Stimulated activated effector memory CD8-positive, alpha-beta T cell treated with anti-CD3 and anti-CD28 coated beads, Interleukin-12 subunit alpha, Interleukin-12 subunit beta, amount 100 ng/mL, for 72 hours (primary cell): ENCODE results near the gene ENPP3.

Experiments used
- ATAC-seq: fragments of 150-1000 bp; cut with Tn5 transposase; 2 replicates; pipeline ENCODE4 v1.10.0; 2021
- DNase-seq, 2 donors: peaks; one replicate each; pipeline ENCODE4 v3.0.0; 2021 to 2022; ENCODE audit warnings: low spot score in 2 of 2
- H3K27ac Mint-ChIP-seq: one replicate; pipeline ENCODE4 v1.8.0; 2022; ENCODE audit warnings: mild to moderate bottlenecking, mixed read lengths
- H3K36me3 Mint-ChIP-seq: one replicate; pipeline ENCODE4 v1.8.0; 2022; ENCODE audit warnings: mild to moderate bottlenecking, mixed read lengths
- H3K4me1 Mint-ChIP-seq: one replicate; pipeline ENCODE4 v1.8.0; 2022; ENCODE audit warnings: mixed read lengths
- H3K4me3 Mint-ChIP-seq: one replicate; pipeline ENCODE4 v1.8.0; 2022; ENCODE audit warnings: mild to moderate bottlenecking, mixed read lengths
- H3K9me3 Mint-ChIP-seq: one replicate; pipeline ENCODE4 v1.8.0; 2022; ENCODE audit warnings: mixed read lengths

Gene ENPP3

DNA sequence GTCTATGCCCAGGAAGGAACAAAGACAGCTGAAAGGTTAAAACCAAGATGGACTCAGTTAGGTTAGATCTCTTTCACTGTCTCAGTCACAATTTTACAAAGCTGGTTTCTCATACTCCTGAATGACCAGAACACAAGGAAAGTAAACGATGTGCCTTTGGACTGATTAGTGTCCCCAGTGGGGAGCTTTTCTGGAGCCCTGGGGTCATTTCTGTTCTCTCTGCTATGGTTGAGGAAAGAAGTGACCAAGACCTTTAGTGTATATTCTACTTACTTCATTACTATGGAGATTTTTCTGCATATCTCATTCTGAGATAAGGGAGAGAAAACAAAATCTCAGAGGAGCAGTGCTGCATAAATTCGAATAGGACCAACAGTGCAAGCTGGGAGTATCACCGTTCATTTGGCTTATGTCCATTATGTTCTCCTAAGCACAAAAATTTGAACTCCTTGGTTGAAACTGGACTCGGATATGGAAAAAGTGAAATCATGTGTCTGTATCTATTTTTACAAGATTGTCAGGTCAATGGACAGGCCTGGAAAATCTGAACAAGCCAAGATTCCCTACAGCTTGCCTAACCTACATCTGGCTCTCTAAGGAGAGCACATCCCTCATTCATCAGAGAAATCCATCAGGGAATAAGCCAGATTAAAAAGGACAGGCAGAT lies 136.3 kb downstream of the ENPP3 start:
- Mint-ChIP-seq H3K4me1 (no peaks in the 10 kb centered on the region), H3K9me3 (no peaks in the 10 kb centered on the region), H3K27ac (no peak overlapping the region), H3K36me3 (no peaks in the 10 kb centered on the region), H3K4me3 (no peak overlapping the region)
- ATAC-seq (no peak), DNase-seq (no peak)

GRCh38 chr6:131775886-131776285 lies 138.8 kb downstream of the ENPP3 start:
- no peak overlapping the region for H3K27ac Mint-ChIP-seq
- no peaks in the 10 kb centered on the region for H3K36me3 Mint-ChIP-seq
- ATAC-seq (no peak), DNase-seq (no peak)
- H3K4me1 Mint-ChIP-seq: no peaks in the 10 kb centered on the region
- no peaks in the 10 kb centered on the region for H3K9me3 Mint-ChIP-seq
- H3K4me3 Mint-ChIP-seq: no peak overlapping the region

DNA sequence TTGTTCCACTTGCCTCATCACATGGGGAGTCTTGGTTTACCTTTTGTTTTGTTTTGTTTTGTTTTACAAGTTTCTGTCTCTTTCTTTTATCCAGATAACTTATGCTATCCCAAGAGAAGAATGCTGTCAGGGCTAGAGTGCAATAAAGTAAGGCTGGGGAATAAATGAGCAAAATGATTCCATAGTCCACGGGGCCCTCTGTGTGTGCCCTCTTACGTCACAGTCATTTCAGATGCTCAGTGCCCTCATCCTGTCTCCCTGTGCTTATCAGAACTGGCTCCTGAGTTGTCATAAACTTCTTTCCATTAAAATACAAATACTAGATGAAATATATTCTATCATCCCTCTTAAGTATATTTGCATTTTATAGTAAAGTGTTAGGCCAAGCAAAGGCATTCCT lies 139.9 kb downstream of the ENPP3 start:
- no peaks in the 10 kb centered on the region for H3K4me1 Mint-ChIP-seq
- DNase-seq: no peak

DNA sequence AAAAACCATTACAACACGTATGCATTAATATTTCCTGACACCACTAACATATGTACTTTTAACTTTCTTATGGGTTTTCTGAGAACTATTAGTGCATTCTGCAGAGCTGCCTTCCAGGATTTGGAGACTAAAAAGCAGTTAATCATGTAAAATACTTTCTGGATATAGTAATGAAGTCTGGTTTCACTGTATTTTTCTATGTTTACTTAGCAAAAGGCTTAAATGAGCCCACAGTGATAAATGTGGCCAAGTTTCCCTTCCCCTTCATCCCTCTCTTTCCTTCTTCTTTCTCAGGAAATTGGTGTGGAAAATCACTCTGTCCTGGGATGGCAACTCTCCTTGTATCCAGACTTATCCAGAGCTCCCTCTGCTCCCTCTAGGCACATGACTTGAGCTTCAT lies 141.1 kb downstream of the ENPP3 start:
- no peaks in the 10 kb centered on the region for H3K36me3 Mint-ChIP-seq
- ATAC-seq: no peak
- no peak overlapping the region for H3K4me3 Mint-ChIP-seq
- H3K4me1 Mint-ChIP-seq: no peaks in the 10 kb centered on the region
- H3K27ac Mint-ChIP-seq: no peak overlapping the region
- DNase-seq: no peak
- no peaks in the 10 kb centered on the region for H3K9me3 Mint-ChIP-seq

More for the DNA sequence above, 139.9 kb downstream of the ENPP3 start:
- no peaks in the 10 kb centered on the region for H3K9me3 Mint-ChIP-seq
- no peak for ATAC-seq
- no peak overlapping the region for H3K27ac Mint-ChIP-seq
- no peaks in the 10 kb centered on the region for H3K36me3 Mint-ChIP-seq
- H3K4me3 Mint-ChIP-seq: no peak overlapping the region

- no peaks in the 10 kb centered on the region for H3K36me3 Mint-ChIP-seq
- ATAC-seq (no peak), DNase-seq (no peak)
- H3K9me3 Mint-ChIP-seq: no peaks in the 10 kb centered on the region
- no peaks in the 10 kb centered on the region for H3K4me1 Mint-ChIP-seq
- no peak overlapping the region for H3K4me3 Mint-ChIP-seq
- H3K27ac Mint-ChIP-seq: no peak overlapping the region
Observed at GRCh38 chr6:131779304-131779703, 142.2 kb downstream of the ENPP3 start.

- no peak for ATAC-seq
- H3K36me3 Mint-ChIP-seq: no peaks in the 10 kb centered on the region
- DNase-seq: no peak
- H3K4me1 Mint-ChIP-seq: no peaks in the 10 kb centered on the region
- no peak overlapping the region for H3K4me3 Mint-ChIP-seq
- H3K27ac Mint-ChIP-seq: no peak overlapping the region
- no peaks in the 10 kb centered on the region for H3K9me3 Mint-ChIP-seq
Observed at GRCh38 chr6:131780600-131780999, 143.5 kb downstream of the ENPP3 start.

DNA sequence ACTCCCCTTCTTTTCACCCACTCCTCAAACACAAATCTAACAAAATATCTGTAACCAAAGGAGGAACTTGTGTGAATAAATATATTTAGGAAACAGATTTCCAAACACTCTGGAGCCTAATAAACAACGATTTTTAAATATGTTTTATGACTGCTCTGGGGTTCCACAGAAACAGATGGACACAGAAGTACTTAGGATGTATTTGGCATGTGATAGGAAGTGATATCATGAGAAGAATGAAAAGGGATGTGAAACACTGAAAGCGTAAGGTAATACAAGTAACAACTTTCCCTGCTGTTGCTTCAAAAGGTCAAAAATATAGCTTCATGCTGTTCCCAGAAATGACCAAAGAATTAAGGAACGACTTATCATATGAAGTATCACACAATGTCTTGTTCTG lies 144.6 kb downstream of the ENPP3 start:
- ATAC-seq: no peak
- H3K27ac Mint-ChIP-seq: no peak overlapping the region

DNA sequence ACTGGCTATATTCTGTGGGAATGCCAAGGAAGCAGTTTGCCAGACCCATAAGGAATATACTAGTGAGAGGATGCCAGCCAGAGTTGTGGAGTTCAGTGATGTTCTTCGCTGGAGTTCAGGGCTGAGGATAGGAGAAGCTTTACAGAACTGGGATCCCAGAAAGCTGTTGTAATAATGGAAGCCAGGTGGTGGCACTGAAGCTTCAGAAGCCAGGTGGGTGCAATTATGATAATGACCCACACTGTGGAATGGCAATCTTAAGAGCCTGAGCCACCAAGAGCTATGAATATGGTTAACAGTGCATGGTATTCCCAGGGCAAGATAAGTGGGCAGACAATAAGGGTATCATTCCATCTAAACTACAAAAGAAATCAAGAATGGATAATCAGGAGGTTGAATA lies 145.7 kb downstream of the ENPP3 start:
- Mint-ChIP-seq H3K27ac (no peak overlapping the region), H3K9me3 (no peaks in the 10 kb centered on the region), H3K4me3 (no peak overlapping the region), H3K4me1 (no peaks in the 10 kb centered on the region), H3K36me3 (no peaks in the 10 kb centered on the region)
- ATAC-seq: no peak
- no peak for DNase-seq

More for the DNA sequence above, 144.6 kb downstream of the ENPP3 start:
- DNase-seq: no peak
- H3K4me1 Mint-ChIP-seq: no peaks in the 10 kb centered on the region
- H3K4me3 Mint-ChIP-seq: no peak overlapping the region
- no peaks in the 10 kb centered on the region for H3K36me3 Mint-ChIP-seq
- H3K9me3 Mint-ChIP-seq: no peaks in the 10 kb centered on the region

- Mint-ChIP-seq H3K27ac (no peak overlapping the region), H3K9me3 (no peaks in the 10 kb centered on the region), H3K4me3 (no peak overlapping the region), H3K36me3 (no peaks in the 10 kb centered on the region), H3K4me1 (peaks cover 9% of the 10 kb centered on the region)
- DNase-seq: no peak
- ATAC-seq: no peak
Observed at GRCh38 chr6:131784561-131784960, 147.5 kb downstream of the ENPP3 start.

DNA sequence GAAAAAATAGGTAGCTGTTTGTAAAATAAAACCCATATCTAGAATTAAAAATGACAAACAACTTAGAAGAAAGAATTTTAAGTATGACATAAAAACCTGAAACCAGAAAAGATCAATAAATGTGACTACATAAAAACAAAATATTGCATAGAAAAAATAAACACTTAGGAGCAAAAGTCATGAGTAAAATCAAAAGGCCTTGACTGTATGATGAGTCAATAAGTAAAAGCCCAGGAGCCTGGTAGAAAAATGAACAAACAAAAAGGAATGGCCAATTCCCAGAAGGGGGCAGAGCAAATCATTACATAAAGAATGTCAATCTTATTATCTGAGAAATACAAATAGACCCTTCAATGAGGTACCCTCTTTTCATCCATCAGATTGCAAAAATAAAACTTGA lies 150.0 kb downstream of the ENPP3 start:
- Mint-ChIP-seq H3K4me3 (no peak overlapping the region), H3K36me3 (no peaks in the 10 kb centered on the region), H3K4me1 (peaks cover 18% of the 10 kb centered on the region), H3K9me3 (no peaks in the 10 kb centered on the region), H3K27ac (no peak overlapping the region)
- DNase-seq (no peak), ATAC-seq (no peak)

- DNase-seq (no peak), ATAC-seq (no peak)
- no peak overlapping the region for H3K4me3 Mint-ChIP-seq
- H3K9me3 Mint-ChIP-seq: no peaks in the 10 kb centered on the region
- H3K4me1 Mint-ChIP-seq: peaks cover 21% of the 10 kb centered on the region
- H3K27ac Mint-ChIP-seq: no peak overlapping the region
- no peaks in the 10 kb centered on the region for H3K36me3 Mint-ChIP-seq
Observed at GRCh38 chr6:131787766-131788712, 150.9 kb downstream of the ENPP3 start.

DNA sequence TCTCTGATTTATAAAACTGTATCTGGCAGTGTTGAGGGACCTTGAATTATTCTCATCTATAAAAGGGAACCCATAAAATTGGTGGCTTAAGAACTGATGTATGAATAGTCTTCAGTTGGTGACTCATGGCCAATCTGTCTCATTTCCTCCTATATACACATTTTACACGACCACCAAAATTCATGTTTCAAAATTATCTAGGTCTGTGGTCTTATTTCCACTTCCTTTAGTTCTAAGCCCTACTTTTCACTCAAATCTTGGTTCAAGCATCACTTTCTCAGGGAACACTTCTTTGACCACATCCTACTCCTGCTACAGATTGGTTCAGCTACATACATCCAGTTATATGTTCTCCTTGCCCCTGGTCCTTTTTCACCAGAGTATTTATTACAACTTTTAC lies 152.1 kb downstream of the ENPP3 start:
- H3K4me3 Mint-ChIP-seq: no peak overlapping the region
- no peak overlapping the region for H3K27ac Mint-ChIP-seq
- no peaks in the 10 kb centered on the region for H3K36me3 Mint-ChIP-seq
- no peaks in the 10 kb centered on the region for H3K9me3 Mint-ChIP-seq
- peaks cover 21% of the 10 kb centered on the region for H3K4me1 Mint-ChIP-seq
- ATAC-seq (peak; percentile 90), DNase-seq (no peak)

DNA sequence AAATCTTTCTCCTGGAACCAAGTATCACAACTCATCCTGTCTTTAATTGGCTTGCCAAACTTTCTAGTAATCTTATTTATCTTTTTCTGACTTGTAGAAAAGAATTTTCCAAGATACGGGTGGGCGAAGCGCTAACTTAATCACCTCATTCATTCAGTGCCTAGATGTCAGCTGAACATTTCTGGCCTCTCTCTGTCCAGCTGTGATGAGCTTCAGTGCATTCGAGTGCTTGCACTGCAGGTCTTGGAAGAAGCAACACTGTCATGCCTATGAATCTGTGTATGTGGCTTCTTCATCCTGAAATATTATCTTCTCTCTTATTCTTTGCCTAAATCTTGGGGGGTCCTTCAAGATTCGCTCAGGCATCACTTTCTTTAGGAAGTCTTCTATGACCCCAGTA lies 154.4 kb downstream of the ENPP3 start:
- no peak for ATAC-seq
- no peak overlapping the region for H3K4me3 Mint-ChIP-seq
- no peak for DNase-seq
- peaks cover 21% of the 10 kb centered on the region for H3K4me1 Mint-ChIP-seq
- H3K36me3 Mint-ChIP-seq: no peaks in the 10 kb centered on the region
- H3K27ac Mint-ChIP-seq: no peak overlapping the region
- H3K9me3 Mint-ChIP-seq: no peaks in the 10 kb centered on the region

- H3K4me1 Mint-ChIP-seq: peaks cover 21% of the 10 kb centered on the region
- no peaks in the 10 kb centered on the region for H3K36me3 Mint-ChIP-seq
- H3K4me3 Mint-ChIP-seq: peak overlapping the region; percentile 13
- no peak overlapping the region for H3K27ac Mint-ChIP-seq
- DNase-seq (no peak), ATAC-seq (peak; percentile 66)
- H3K9me3 Mint-ChIP-seq: no peaks in the 10 kb centered on the region
Observed at GRCh38 chr6:131792091-131792496, 155.0 kb downstream of the ENPP3 start.

DNA sequence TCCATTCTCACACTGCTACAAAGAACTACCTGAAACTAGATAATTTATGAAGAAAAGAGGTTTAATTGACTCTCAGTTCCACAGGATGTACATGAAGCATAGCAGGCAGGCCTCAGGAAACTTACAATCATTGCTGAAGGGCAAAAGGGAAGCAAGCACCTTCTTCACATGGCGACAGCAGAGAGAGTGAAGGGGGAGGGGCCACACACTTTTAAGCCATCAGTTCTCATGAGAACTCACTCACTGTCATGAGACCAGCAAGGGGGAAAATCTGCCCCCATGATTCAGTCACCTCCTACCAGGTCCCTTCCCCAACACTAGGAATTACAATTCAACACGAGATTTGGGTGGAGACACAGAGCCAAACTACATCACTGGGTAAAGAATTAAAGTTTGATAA lies 158.3 kb downstream of the ENPP3 start:
- Mint-ChIP-seq H3K27ac (no peak overlapping the region), H3K4me3 (no peak overlapping the region), H3K9me3 (peaks cover 7% of the 10 kb centered on the region), H3K4me1 (peaks cover 10% of the 10 kb centered on the region), H3K36me3 (no peaks in the 10 kb centered on the region)
- DNase-seq: no peak
- no peak for ATAC-seq
